HepG2 (cell line): Measurements from ENCODE around the gene NELFCD. TPM values are rescaled to one million over a fixed set of nuclear protein-coding genes. Genes with fewer than 3 reads are reported as not detected.
A peak's percentile ranks its signal among the peaks of the same experiment; 100 is the strongest.

Source experiments
- CBX5 ChIP-seq: sonication (generic); formaldehyde crosslinking; IDR thresholded peaks from 2 replicates; pipeline ENCODE4 v1.4.0; 2020; ENCODE audit warnings: missing genetic modification reagents, borderline replicate concordance
- EP300 ChIP-seq, 3 experiments: sonication (generic) in 1 of 3; formaldehyde crosslinking in 1 of 3; IDR thresholded peaks; 2 replicates each; pipeline versions ENCODE4 v1.5.1 to v1.6.1; 2011 to 2020; ENCODE audit warnings: low read depth in 2 of 3, low read length in 2 of 3, borderline replicate concordance in 1 of 3, improper control_type of control experiment in 1 of 3, mild to moderate bottlenecking in 1 of 3, missing genetic modification reagents in 1 of 3, moderate library complexity in 1 of 3
- FOSL1 ChIP-seq: sonication (generic); formaldehyde crosslinking; IDR thresholded peaks from 2 replicates; pipeline ENCODE4 v1.9.0; 2021; ENCODE audit warnings: missing genetic modification reagents, borderline replicate concordance
- HOXA3 ChIP-seq: sonication (generic); formaldehyde crosslinking; IDR thresholded peaks from 2 replicates; pipeline ENCODE4 v1.5.0; 2020; ENCODE audit warnings: missing genetic modification reagents
- ISL2 ChIP-seq: sonication (generic); formaldehyde crosslinking; IDR thresholded peaks from 2 replicates; pipeline ENCODE4 v1.5.0; 2020; ENCODE audit warnings: missing genetic modification reagents
- PPARG ChIP-seq: conservative IDR thresholded peaks from 2 replicates; pipeline ENCODE4 v1.6.1; 2016; ENCODE audit warnings: missing biosample characterization, missing genetic modification reagents
- REL ChIP-seq: sonication (generic); formaldehyde crosslinking; conservative IDR thresholded peaks from 2 replicates; pipeline ENCODE4 v1.8.0; 2022; ENCODE audit warnings: mild to moderate bottlenecking, missing genetic modification reagents, moderate library complexity
- SOX6 ChIP-seq, 2 experiments: fragments of 450-650 bp in 1 of 2; sonication (generic) in 1 of 2; formaldehyde crosslinking in 1 of 2; IDR thresholded peaks; 2 replicates each; pipeline versions ENCODE4 v1.4.0 to v1.6.1; 2017 to 2020; ENCODE audit warnings: antibody characterized with exemption in 1 of 2, mild to moderate bottlenecking in 1 of 2, missing genetic modification reagents in 1 of 2
- SRSF9 ChIP-seq: fragments of 200-400 bp; formaldehyde crosslinking; IDR thresholded peaks from 2 replicates; pipeline ENCODE4 v1.6.1; 2018; ENCODE audit warnings: borderline replicate concordance, mild to moderate bottlenecking, low read depth, low read length; ENCODE audit not compliant: insufficient read depth, poor library complexity, severe bottlenecking
- ZNF12 ChIP-seq: sonication (generic); formaldehyde crosslinking; IDR thresholded peaks from 2 replicates; pipeline ENCODE4 v1.5.0; 2020; ENCODE audit warnings: missing genetic modification reagents
- ZNF180 ChIP-seq: sonication (generic); formaldehyde crosslinking; IDR thresholded peaks from 2 replicates; pipeline ENCODE4 v1.4.0; 2020; ENCODE audit warnings: low read depth, missing genetic modification reagents, borderline replicate concordance
- ZNF75D ChIP-seq: sonication (generic); formaldehyde crosslinking; IDR thresholded peaks from 2 replicates; pipeline ENCODE4 v1.8.1; 2023; ENCODE audit warnings: missing genetic modification reagents, mild to moderate bottlenecking, borderline replicate concordance
- ZNF788 ChIP-seq: sonication (generic); formaldehyde crosslinking; IDR thresholded peaks from 2 replicates; pipeline ENCODE4 v1.5.0; 2020; ENCODE audit warnings: mild to moderate bottlenecking, missing genetic modification reagents, borderline replicate concordance
- polyA plus RNA-seq, 8 experiments: library from polyadenylated mRNA; depleted of rRNA in 3 of 8; stranded (reverse) in 7 of 8; unstranded in 1 of 8; fragments of >200 nt; fragmentation: Illumina TruSeq in 4 of 8; extraction: Trizol in 4 of 8; gene quantifications; 2 replicates each; pipeline versions ENCODE4 v1.2.1 to v1.2.3, GENCODE V29; 2011 to 2016; ENCODE audit warnings: low read depth in 4 of 8, missing spikeins in 1 of 8, mixed read lengths in 1 of 8; ENCODE audit not compliant: insufficient read depth in 1 of 8
- total RNA-seq, 5 experiments: library from RNA; depleted of rRNA; stranded (reverse); fragments of >200 nt; fragmentation: Illumina TruSeq; extraction: Trizol; gene quantifications; 2 replicates each; pipeline ENCODE4 v1.2.3, GENCODE V29; 2016; ENCODE audit warnings: low read depth in 1 of 5
- TF ChIP-seq, protein P1 (sequence below): IDR thresholded peaks from 2 replicates; pipeline ENCODE4 v1.6.1; 2016; ENCODE audit warnings: missing genetic modification reagents, missing compliant biosample characterization
- TF ChIP-seq, protein P2 (sequence below): sonication (generic); formaldehyde crosslinking; IDR thresholded peaks from 2 replicates; pipeline ENCODE4 v1.4.0; 2020; ENCODE audit warnings: mild to moderate bottlenecking, missing genetic modification reagents
- TF ChIP-seq, protein P3 (sequence below): sonication (generic); formaldehyde crosslinking; IDR thresholded peaks from 2 replicates; pipeline ENCODE4 v1.9.0; 2021; ENCODE audit warnings: missing genetic modification reagents, borderline replicate concordance
- TF ChIP-seq, protein P4 (sequence below): sonication (generic); formaldehyde crosslinking; IDR thresholded peaks from 2 replicates; pipeline ENCODE4 v1.4.0; 2020; ENCODE audit warnings: missing genetic modification reagents
- TF ChIP-seq, protein P5 (sequence below): sonication (generic); formaldehyde crosslinking; conservative IDR thresholded peaks from 2 replicates; pipeline ENCODE4 v1.8.0; 2022; ENCODE audit warnings: mild to moderate bottlenecking, moderate library complexity, missing genetic modification reagents

Gene NELFCD
- total and polyA plus RNA-seq, 2 of the 13 experiments (the other 11 are each of a cell fraction or from before 2014, with no cell fraction given): 159 to 203 TPM

DNA sequence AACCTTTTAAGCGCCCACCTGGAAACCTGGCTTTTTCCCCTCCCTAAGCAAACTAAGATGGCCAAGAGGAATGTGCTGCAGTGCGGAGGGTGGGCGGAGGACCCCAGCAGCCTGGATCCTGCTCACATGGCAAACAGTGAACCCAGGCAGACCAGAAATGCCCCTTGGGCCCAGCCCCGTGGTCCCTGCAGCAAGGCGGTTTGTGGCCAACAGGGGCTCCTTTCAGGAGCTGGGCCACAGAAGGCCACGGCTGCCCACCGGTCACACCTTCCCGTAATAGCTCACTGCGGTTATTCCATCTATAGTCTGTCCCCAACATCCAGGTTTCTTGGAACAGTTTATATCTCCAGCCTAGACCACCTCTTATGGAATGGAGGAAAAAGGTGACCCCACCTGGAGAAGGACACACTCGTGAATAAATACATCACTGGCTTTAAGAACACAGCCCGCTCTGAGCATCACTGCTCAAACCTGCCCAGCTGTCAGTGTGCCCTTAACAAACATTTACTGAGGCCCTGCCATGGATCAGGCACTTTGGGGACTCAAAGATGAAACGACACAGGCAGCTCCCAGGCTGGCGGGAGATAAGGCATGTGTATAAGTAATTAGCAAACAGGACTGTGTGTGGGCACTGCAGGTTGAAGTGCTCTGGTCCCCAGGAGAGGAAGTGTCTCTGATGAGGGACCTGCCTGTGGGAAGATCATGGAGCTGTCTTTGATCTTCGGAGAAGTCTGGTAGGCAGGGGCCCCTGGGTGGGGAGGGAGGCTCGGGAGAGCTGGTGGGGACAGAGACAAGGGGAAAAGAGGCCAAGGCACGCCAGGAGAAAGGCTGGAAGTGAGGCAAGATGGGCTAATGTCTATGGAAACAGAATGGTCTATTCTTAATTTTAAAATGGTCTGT lies 35.0 kb downstream of the NELFCD start (continued):
- TF ChIP-seq EP300 (IDR thresholded peaks at IDR 0.05; ENCODE audit: low read depth in 2 of 2, low read length in 2 of 2) (peak; percentile 61 to 96; a peak in 3 of 4 replicates), EP300 (CRISPR knock-in tag; IDR thresholded peaks at IDR 0.05; ENCODE audit: borderline replicate concordance) (peak; percentile 96), REL (CRISPR knock-in tag) (no peak), CBX5 (peak; percentile 84; the same call in 1 of the 2 replicates), SOX6 (IDR thresholded peaks at IDR 0.05) (no peak), SOX6 (CRISPR knock-in tag; IDR thresholded peaks at IDR 0.05) (no peak), ZNF75D (CRISPR knock-in tag) (no peak), SRSF9 (no peak), ZNF180 (no peak), PPARG (CRISPR knock-in tag) (peak; percentile 86), FOSL1 (CRISPR knock-in tag) (no peak), ZNF788 (peak; percentile 98), ZNF12 (CRISPR knock-in tag) (peak; percentile 74; the same call in 1 of the 2 replicates), HOXA3 (CRISPR knock-in tag) (peak; percentile 92), ISL2 (CRISPR knock-in tag) (peak; percentile 99)
- TF ChIP-seq, protein P1, sequence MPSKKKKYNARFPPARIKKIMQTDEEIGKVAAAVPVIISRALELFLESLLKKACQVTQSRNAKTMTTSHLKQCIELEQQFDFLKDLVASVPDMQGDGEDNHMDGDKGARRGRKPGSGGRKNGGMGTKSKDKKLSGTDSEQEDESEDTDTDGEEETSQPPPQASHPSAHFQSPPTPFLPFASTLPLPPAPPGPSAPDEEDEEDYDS: peak; percentile 73
- TF ChIP-seq, protein P2, sequence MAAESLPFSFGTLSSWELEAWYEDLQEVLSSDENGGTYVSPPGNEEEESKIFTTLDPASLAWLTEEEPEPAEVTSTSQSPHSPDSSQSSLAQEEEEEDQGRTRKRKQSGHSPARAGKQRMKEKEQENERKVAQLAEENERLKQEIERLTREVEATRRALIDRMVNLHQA (CRISPR knock-in tag): no peak
- TF ChIP-seq, protein P3, sequence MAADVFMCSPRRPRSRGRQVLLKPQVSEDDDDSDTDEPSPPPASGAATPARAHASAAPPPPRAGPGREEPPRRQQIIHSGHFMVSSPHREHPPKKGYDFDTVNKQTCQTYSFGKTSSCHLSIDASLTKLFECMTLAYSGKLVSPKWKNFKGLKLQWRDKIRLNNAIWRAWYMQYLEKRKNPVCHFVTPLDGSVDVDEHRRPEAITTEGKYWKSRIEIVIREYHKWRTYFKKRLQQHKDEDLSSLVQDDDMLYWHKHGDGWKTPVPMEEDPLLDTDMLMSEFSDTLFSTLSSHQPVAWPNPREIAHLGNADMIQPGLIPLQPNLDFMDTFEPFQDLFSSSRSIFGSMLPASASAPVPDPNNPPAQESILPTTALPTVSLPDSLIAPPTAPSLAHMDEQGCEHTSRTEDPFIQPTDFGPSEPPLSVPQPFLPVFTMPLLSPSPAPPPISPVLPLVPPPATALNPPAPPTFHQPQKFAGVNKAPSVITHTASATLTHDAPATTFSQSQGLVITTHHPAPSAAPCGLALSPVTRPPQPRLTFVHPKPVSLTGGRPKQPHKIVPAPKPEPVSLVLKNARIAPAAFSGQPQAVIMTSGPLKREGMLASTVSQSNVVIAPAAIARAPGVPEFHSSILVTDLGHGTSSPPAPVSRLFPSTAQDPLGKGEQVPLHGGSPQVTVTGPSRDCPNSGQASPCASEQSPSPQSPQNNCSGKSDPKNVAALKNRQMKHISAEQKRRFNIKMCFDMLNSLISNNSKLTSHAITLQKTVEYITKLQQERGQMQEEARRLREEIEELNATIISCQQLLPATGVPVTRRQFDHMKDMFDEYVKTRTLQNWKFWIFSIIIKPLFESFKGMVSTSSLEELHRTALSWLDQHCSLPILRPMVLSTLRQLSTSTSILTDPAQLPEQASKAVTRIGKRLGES (CRISPR knock-in tag): peak; percentile 62; the same call in 1 of the 2 replicates
- TF ChIP-seq, protein P4, sequence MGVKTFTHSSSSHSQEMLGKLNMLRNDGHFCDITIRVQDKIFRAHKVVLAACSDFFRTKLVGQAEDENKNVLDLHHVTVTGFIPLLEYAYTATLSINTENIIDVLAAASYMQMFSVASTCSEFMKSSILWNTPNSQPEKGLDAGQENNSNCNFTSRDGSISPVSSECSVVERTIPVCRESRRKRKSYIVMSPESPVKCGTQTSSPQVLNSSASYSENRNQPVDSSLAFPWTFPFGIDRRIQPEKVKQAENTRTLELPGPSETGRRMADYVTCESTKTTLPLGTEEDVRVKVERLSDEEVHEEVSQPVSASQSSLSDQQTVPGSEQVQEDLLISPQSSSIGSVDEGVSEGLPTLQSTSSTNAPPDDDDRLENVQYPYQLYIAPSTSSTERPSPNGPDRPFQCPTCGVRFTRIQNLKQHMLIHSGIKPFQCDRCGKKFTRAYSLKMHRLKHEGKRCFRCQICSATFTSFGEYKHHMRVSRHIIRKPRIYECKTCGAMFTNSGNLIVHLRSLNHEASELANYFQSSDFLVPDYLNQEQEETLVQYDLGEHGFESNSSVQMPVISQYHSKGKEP: no peak
- TF ChIP-seq, protein P5, sequence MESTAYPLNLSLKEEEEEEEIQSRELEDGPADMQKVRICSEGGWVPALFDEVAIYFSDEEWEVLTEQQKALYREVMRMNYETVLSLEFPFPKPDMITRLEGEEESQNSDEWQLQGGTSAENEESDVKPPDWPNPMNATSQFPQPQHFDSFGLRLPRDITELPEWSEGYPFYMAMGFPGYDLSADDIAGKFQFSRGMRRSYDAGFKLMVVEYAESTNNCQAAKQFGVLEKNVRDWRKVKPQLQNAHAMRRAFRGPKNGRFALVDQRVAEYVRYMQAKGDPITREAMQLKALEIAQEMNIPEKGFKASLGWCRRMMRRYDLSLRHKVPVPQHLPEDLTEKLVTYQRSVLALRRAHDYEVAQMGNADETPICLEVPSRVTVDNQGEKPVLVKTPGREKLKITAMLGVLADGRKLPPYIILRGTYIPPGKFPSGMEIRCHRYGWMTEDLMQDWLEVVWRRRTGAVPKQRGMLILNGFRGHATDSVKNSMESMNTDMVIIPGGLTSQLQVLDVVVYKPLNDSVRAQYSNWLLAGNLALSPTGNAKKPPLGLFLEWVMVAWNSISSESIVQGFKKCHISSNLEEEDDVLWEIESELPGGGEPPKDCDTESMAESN (CRISPR knock-in tag): no peak
